Kidney capillary endothelial cell (primary cell): ENCODE measurements around the gene HRK.

ENCODE experiments used
- DNase-seq: peaks from one replicate; pipeline ENCODE4 v3.0.0-alpha.2; 2018; ENCODE audit warnings: low spot score

The HRK gene

GRCh38 chr12:116864371-116865160 is 16.7 kb downstream of the HRK start:
- DNase-seq = no peak

DNA sequence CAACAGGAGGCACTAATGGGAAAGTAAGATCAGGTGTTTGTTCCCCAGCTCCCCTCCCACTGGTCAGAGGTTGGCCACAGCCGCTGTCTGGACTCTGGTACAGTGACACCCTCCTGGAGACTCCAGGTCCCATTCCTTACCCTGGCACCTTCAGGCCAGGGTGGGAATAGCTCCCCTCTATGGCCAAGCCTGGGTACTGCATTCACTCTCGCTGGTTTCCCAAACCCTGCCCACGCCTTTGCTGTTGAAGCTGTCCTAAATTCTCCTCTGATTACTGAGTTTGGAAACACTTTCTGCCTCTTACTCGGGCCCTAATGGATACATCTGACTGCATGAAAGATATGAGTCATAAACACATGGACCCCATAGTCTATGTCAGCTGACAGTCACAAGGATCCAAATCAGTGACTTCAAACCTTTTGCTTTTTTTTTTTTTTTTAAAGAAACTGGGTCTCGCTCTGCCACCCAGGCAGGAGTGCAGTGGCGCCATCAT is 17.9 kb downstream of the HRK start:
- DNase-seq = no peak

DNA sequence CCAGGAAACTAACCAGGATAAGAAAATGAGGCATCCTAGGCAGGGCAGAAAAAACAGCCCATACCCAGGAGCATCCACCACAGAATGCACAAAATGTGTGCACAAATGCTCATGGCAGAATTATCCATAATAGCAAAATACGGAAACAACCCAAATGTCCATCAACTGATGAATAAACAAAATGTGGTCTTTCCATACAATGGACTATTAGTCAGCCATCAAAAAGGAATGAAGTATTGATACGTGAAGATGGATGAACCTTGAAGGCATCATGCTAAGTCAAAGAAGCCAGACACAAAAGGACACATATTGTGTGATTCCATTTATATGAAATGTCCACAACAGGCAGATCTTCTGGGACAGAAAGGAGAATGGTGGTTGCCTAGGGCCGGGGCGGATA is 19.1 kb downstream of the HRK start:
- no peak for DNase-seq

DNA sequence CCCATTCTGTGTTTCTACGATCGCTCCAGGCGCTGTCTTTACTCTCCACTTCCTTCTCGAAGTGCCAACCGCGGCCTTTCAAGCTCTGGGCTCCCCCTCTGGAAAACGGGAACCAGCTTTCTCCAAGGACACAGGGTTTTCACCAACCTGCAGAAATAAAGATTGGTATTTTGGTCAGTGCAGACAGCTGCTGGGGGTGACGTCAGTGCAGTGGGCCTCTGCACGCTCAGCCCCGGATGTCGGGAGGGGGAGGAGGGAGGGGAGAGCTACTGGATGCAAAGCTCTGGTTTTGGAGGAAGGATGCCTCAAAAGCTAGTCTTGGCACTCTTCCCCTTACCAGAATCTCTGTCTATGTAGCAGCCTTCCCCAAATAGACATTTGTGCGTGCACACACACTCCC is 19.9 kb downstream of the HRK start:
- no peak for DNase-seq

- no peak for DNase-seq
These were observed 21.0 kb downstream of the HRK start for GRCh38 chr12:116860263-116860662.

- no peak for DNase-seq
These were observed 22.2 kb downstream of the HRK start for GRCh38 chr12:116859079-116859478.

- no peak for DNase-seq
These were observed 24.5 kb downstream of the HRK start for GRCh38 chr12:116856729-116857128.

DNA sequence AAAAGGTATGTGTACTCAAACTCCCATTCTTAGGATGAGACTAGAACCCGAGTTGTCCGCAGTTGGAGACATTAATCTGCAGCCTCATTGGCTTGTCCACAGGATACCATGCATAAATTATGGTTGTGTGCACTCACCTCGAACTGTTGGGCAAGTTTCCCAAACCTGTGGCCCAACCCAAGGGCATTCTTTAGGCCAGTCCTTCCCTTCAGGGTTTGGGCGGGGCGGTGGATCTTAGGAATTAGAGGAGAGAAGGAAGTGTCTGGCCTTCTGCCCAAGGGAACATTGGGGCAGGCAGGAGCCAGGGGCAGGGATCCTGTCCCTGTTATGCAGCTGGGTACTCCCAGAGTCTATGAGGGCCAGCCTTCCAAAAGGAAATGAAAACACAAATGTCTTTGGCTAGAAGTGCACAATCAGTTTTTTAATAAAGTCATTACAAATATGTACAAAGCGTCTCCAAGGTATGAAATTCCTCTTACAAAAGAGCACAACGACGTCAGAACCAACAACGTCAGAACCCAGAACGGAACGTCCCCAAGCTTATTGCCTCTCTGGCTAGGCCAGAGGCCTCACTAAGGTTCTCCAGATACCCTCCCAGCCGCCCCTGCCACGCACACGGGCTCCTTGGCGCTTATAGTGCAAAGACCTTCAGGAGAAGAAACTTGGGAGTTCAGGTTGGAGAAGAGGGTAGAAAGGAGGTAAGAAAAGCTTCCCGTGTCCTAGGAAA is 25.3 kb downstream of the HRK start:
- DNase-seq = no peak

- DNase-seq = no peak
These were observed 27.7 kb downstream of the HRK start for GRCh38 chr12:116853507-116853906.

GRCh38 chr12:116852303-116852702 is 28.9 kb downstream of the HRK start:
- DNase-seq = no peak

DNA sequence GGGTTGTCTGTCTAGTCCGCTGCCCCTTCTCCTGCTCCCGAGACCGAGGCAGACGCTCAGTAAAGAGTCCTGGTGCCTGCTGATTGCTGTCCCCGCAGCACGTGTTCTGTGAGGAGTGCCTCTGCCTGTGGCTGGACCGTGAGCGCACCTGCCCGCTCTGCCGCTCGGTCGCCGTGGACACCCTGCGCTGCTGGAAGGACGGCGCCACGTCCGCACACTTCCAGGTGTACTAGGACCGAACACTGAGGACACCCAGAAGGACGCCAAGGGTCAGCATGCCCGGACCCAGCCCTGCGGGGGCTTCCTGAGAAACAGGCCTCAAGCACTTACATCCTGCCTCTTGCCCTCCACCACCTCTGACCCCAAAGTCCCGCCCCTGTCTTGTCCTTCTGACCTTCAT is 32.0 kb downstream of the HRK start:
- no peak for DNase-seq

- DNase-seq = no peak
These were observed 38.2 kb downstream of the HRK start for GRCh38 chr12:116843085-116843484.

- no peak for DNase-seq
These were observed 41.9 kb downstream of the HRK start for GRCh38 chr12:116839287-116839830.

GRCh38 chr12:116838365-116838764 is 42.9 kb downstream of the HRK start:
- DNase-seq = no peak

- no peak for DNase-seq
These were observed 44.1 kb downstream of the HRK start for GRCh38 chr12:116837097-116837496.

- DNase-seq = no peak
These were observed 45.8 kb downstream of the HRK start for GRCh38 chr12:116835484-116835883.

DNA sequence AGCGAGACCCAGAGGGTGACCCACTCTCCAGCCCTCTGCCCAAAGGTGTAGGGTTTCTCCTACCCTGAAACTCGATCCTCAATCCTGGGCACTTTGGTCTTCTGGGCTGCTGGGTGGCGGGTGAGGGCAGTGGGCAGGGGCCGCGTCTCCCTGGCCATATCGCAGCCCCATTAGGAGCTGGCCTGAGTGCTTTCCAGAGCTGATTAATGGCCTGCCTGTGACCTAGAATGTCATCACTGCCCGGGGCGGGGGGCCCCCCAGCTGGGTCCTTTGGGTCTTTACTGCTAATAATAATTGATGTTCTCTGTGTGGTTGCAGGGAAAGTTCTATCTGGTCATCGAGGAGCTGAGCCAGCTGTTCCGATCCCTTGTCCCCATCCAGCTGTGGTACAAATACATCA is 47.8 kb downstream of the HRK start:
- DNase-seq = no peak

DNA sequence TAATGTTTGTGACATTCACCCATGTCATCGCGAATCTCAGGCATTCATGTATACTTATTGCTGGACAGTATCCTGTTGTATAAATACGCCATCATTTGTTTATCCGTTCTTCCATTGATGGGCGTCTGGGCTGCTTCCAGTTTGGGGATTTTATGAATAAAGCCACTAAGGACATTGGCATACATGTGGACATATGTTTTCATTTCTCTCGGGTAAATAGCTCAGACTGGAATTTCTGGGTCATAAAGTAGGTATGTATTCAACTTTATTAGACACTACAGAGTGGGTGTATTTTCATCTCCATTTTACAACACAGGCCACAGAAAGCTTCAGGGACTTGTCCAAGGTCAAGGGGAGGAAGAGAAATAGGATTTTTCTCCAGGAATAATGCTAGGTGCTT is 48.9 kb downstream of the HRK start:
- DNase-seq = no peak

DNA sequence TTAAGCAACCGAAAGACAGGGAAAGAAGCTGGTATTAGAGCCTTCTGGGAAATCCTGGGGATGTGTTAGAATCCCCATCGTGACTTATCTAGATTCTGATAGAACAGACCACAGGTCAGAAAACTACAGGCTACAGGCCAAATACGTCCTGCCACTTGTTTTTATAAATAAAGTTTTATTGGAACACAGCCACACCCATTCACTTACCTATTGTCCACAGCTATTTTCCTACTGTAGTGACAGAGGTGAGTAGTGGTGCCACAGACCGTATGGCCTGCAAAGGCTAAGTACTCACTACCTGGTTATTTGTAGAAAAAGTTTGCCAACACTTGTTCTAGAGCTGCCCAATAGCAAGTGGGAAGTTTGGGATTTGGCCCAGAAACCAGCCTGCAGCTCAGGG is 53.8 kb downstream of the HRK start:
- no peak for DNase-seq

GRCh38 chr12:116821291-116821690 is 60.0 kb downstream of the HRK start:
- DNase-seq = no peak

DNA sequence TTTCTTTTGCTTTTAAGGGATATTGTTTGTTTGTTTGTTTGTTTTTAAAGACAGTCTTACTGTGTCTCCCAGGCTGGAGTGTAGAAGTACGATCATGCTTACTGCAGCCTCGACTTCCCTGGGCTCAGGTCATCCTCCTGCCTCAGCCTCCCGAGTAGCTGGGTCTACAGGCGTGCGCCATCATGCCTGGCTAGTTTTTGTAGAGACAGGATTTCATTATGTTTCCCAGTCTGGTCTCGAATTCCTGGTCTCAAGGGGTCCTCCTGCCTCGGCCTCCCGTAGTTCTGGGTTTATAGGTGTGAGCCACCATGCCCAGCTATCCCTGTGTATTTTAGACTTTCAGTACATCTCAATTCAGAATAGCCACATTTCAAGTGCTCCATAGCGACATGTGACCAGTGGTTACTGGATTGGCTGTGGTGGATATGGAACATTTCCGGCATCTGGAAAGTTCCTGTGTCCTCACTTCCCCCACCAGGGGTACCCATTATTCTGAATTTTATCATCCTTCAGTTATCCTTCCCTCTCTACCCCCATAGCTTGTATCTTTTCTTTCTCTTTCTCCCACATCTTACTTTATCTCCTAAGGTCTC is 61.1 kb downstream of the HRK start:
- no peak for DNase-seq

DNA sequence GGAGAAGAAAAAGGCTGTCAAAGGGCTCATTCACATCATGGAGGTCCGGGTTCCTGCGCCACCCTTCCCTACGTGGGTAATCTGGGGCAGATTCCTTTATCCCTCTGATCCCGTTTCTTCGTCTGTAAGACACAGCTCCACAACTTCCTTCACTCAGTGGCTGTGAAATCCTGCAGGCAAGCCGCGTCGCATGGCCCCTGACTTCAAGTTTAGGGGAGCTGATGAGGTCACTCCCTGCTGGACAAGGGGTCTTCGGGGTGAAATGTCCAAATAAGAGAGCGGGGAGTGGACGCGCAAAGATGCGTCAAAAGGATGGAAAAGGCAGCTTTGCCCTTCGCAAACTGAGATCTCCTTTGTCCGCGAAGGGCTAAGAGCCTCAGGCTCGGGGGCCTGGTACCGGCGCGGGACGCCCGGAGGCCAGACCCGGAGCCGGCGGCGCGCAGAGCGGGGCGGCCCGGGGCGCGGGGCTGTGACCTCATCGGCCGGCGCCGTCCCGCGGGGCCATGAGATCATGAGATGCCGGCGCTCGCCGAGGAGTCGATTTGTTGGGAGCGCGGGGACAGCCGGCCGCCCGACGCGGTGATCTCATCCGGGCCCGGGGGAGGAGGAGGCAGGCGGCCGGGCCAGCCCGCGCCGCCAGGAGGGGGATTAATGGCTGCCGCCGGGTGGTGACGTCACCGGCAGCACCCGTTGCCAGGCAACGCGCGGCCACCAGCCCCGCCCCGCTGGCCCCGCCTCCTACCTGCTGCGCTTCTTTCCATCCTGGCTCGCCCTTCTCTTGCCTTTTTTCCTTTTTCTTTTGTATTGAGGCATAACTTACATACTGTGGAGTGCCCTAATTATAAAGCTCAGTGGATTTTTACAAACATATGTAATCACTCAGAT is 62.1 kb downstream of the HRK start:
- peak; percentile 85 for DNase-seq
